K562 (cell line): Measurements from ENCODE around the gene ARAP1. TPM values are rescaled to one million over a fixed set of nuclear protein-coding genes. Genes with fewer than 3 reads are reported as not detected.

Source experiments
- BHLHE40 ChIP-seq: IDR thresholded peaks from 2 replicates; pipeline ENCODE4 v1.6.1; 2011; ENCODE audit warnings: low read length, improper control_type of control experiment
- CREB1 ChIP-seq, 2 experiments: sonication (generic) in 1 of 2; formaldehyde crosslinking in 1 of 2; IDR thresholded peaks; 2 replicates each; pipeline versions ENCODE4 v1.6.1 to v1.8.0; 2012 to 2022; ENCODE audit warnings: inconsistent platforms in 1 of 2, mild to moderate bottlenecking in 1 of 2, missing genetic modification reagents in 1 of 2, moderate library complexity in 1 of 2
- CSDE1 ChIP-seq, 2 experiments: fragments of 450-650 bp; IDR thresholded peaks; 2 replicates each; pipeline ENCODE4 v1.6.1; 2016; ENCODE audit warnings: mild to moderate bottlenecking in 1 of 2
- ETS1 ChIP-seq: conservative IDR thresholded peaks from 2 replicates; pipeline ENCODE4 v1.6.1; 2011; ENCODE audit warnings: low read depth, mild to moderate bottlenecking, low read length; ENCODE audit not compliant: control insufficient read depth
- GTF2F1 ChIP-seq: IDR thresholded peaks from 2 replicates; pipeline ENCODE4 v1.6.1; 2011; ENCODE audit warnings: low read depth, low read length, improper control_type of control experiment
- HMGXB4 ChIP-seq: sonication (generic); formaldehyde crosslinking; IDR thresholded peaks from 2 replicates; pipeline ENCODE4 v1.8.1; 2023; ENCODE audit warnings: mild to moderate bottlenecking, missing genetic modification reagents
- HOXB6 ChIP-seq: fragments of 250-450 bp; sonication (Bioruptor Pico); IDR thresholded peaks from 2 replicates; pipeline ENCODE4 v1.5.1; 2022; ENCODE audit warnings: mild to moderate bottlenecking, borderline replicate concordance
- PPARD ChIP-seq: fragments of 250-450 bp; sonication (Bioruptor Pico); IDR thresholded peaks from 2 replicates; pipeline ENCODE4 v1.8.0; 2022; ENCODE audit warnings: inconsistent platforms, mild to moderate bottlenecking, moderate library complexity
- RBM39 ChIP-seq: fragments of 200-400 bp; formaldehyde crosslinking; optimal IDR thresholded peaks from 2 replicates; pipeline ENCODE3; 2018; ENCODE audit warnings: low read depth, low read length
- REST ChIP-seq, 2 experiments: fragments of 450-650 bp; formaldehyde crosslinking in 1 of 2; IDR thresholded peaks; 2 replicates each; pipeline versions ENCODE4 v1.4.0 to v1.6.1; 2014 to 2020; ENCODE audit warnings: mild to moderate bottlenecking in 2 of 2, borderline replicate concordance in 1 of 2, low read depth in 1 of 2
- TCF7L2 ChIP-seq: fragments of 150-350 bp; IDR thresholded peaks from 2 replicates; pipeline ENCODE4 v1.6.1; 2016; ENCODE audit warnings: low read depth, mild to moderate bottlenecking, low read length, moderate library complexity
- ZBTB34 ChIP-seq: fragments of 250-450 bp; sonication (Bioruptor Pico); IDR thresholded peaks from 2 replicates; pipeline ENCODE4 v1.8.0; 2021; ENCODE audit warnings: mild to moderate bottlenecking, moderate library complexity
- ZBTB8A ChIP-seq: fragments of 450-650 bp; IDR thresholded peaks from 2 replicates; pipeline ENCODE4 v1.6.1; 2018; ENCODE audit warnings: mild to moderate bottlenecking, moderate library complexity; ENCODE audit not compliant: partially characterized antibody
- ZC3H11A ChIP-seq: IDR thresholded peaks from 2 replicates; pipeline ENCODE4 v1.6.1; 2012; ENCODE audit warnings: low read depth, low read length, improper control_type of control experiment
- ZC3H8 ChIP-seq: fragments of 450-650 bp; IDR thresholded peaks from 2 replicates; pipeline ENCODE4 v1.6.1; 2017
- polyA plus RNA-seq, 8 experiments: library from polyadenylated mRNA; depleted of rRNA in 4 of 8; stranded (reverse) in 5 of 8; unstranded in 3 of 8; fragments of >200 nt; fragmentation: Nextera tagmentation in 2 of 8; fragmentation: Illumina TruSeq in 1 of 8; extraction: Ambion mirVana in 2 of 8; extraction: Trizol in 1 of 8; gene quantifications; 2 replicates each; pipeline versions ENCODE4 v1.2.1 to v1.2.3, GENCODE V29; 2011 to 2014; ENCODE audit warnings: inconsistent platforms in 1 of 8, missing spikeins in 1 of 8
- total RNA-seq, 7 experiments: library from RNA; depleted of rRNA in 6 of 7; stranded (reverse); fragments of >200 nt in 6 of 7; fragmentation: Illumina TruSeq in 2 of 7; extraction: Trizol in 2 of 7; gene quantifications; 2 replicates each; pipeline versions ENCODE4 v1.2.1 to v1.2.3, GENCODE V29; 2011 to 2021; ENCODE audit warnings: low replicate concordance in 1 of 7

ARAP1 gene
- total and polyA plus RNA-seq, 9 of the 15 experiments (the other 6 are each of a cell fraction or from before 2014, with no cell fraction given) = 0.23 to 67.0 (median 24.6) TPM

GRCh38 chr11:72722050-72722748, 30.0 kb downstream of the ARAP1 start (continued):
- no peak for TF ChIP-seq TCF7L2
- TF ChIP-seq HMGXB4 (CRISPR knock-in tag) = no peak
- TF ChIP-seq REST (IDR thresholded peaks at IDR 0.05; ENCODE audit: borderline replicate concordance) = no peak
- no peak for TF ChIP-seq REST (CRISPR knock-in tag; IDR thresholded peaks at IDR 0.05; ENCODE audit: low read depth)
- no peak for TF ChIP-seq ZBTB34 (CRISPR knock-in tag)
- TF ChIP-seq ZBTB8A = no peak
- peak; percentile 57; the same call in 1 of the 2 replicates for TF ChIP-seq BHLHE40
- no peak for TF ChIP-seq ETS1
- no peak for TF ChIP-seq ZC3H8
- TF ChIP-seq PPARD = no peak
- TF ChIP-seq CREB1 (IDR thresholded peaks at IDR 0.05) = peak; percentile 90
- peak; percentile 97 for TF ChIP-seq CREB1 (CRISPR knock-in tag; IDR thresholded peaks at IDR 0.05)
- peak; percentile 91; the same call in 1 of the 2 replicates for TF ChIP-seq GTF2F1
- TF ChIP-seq RBM39 = no peak
- TF ChIP-seq ZC3H11A = no peak
- TF ChIP-seq CSDE1 (IDR thresholded peaks at IDR 0.05) = no peak
- no peak for TF ChIP-seq HOXB6 (CRISPR knock-in tag)
